ENCODE data around the gene AIPL1. TPM values are rescaled to one million over a fixed set of nuclear protein-coding genes. Genes with fewer than 3 reads are reported as not detected.
A peak's percentile ranks its signal among the peaks of the same experiment; 100 is the strongest.

The AIPL1 gene
- total and polyA plus RNA-seq, 2 of the 13 experiments (the other 11 are each of a cell fraction or from before 2014, with no cell fraction given) = not detected

DNA sequence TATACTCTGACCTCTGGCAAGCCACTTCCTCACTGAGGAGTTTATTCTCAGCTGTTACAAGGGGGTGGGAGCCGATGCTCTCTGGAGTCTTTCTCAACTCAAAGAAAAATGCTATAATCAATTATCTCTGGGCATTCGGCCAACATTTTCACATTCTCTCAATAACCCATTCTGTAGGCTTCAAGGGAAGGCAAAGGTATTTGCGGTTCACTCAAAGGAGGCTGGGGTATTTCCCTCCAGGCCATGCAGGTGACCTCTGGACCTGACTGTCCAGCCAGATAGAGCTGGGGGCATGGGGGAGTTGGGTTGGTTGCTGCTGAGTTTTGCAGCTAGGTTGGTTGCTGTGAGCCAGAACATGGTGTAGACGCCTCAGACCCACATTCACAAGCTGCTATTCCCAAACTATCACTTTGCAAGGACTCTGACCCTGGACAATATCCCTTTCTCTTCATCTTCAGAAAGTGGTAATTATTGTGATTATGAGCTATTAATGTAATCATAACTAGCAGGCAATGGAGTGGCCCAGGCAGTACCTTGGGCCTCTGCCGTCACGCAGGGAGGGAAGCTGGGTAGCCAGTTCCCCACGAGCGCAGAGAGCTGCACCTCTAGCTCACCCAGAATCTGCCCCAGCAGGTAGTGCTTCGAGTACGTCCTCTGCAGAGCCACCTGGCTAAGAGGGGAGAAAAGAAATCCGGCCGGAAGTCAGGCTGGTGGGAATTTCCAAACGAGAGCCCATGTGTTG, 42.1 kb downstream of the AIPL1 start (continued):
- TF ChIP-seq NFKB2 (CRISPR knock-in tag; IDR thresholded peaks at IDR 0.05; ENCODE audit: borderline replicate concordance) (peak; percentile 43; the same call in 1 of the 2 replicates), MZF1 (CRISPR knock-in tag; IDR thresholded peaks at IDR 0.05; ENCODE audit: borderline replicate concordance) (no peak), NR2F1 (CRISPR knock-in tag; IDR thresholded peaks at IDR 0.05) (peak; percentile 13 to 57; a peak in 2 of 4 replicates), HNF4A (CRISPR knock-in tag; IDR thresholded peaks at IDR 0.05) (peak; percentile 85), HMGXB3 (CRISPR knock-in tag; IDR thresholded peaks at IDR 0.05; ENCODE audit: borderline replicate concordance) (0 out of 2 replicates have a peak, but pooled peaks have one; percentile 42), ATF1 (CRISPR knock-in tag; IDR thresholded peaks at IDR 0.05) (no peak), ZNF768 (CRISPR knock-in tag; IDR thresholded peaks at IDR 0.05) (no peak), ZNF44 (CRISPR knock-in tag; IDR thresholded peaks at IDR 0.05) (no peak), MAZ (IDR thresholded peaks at IDR 0.05; ENCODE audit: borderline replicate concordance, low read depth, low read length) (no peak), MAZ (CRISPR knock-in tag; IDR thresholded peaks at IDR 0.05; ENCODE audit: low read depth) (no peak), HMG20A (CRISPR knock-in tag; IDR thresholded peaks at IDR 0.05; ENCODE audit: borderline replicate concordance) (no peak), RXRA (CRISPR knock-in tag; IDR thresholded peaks at IDR 0.05) (peak; percentile 71; the same call in 1 of the 2 replicates), ZNF326 (CRISPR knock-in tag; IDR thresholded peaks at IDR 0.05; ENCODE audit: borderline replicate concordance) (no peak), TCF7 (IDR thresholded peaks at IDR 0.05; ENCODE audit: low read depth) (peak; percentile 66), ZNF891 (CRISPR knock-in tag; IDR thresholded peaks at IDR 0.05) (peak; percentile 30; the same call in 1 of the 2 replicates), NCOA5 (CRISPR knock-in tag; IDR thresholded peaks at IDR 0.05) (no peak), GABPA (IDR thresholded peaks at IDR 0.05; ENCODE audit: low read depth, low read length) (no peak), GABPA (CRISPR knock-in tag; IDR thresholded peaks at IDR 0.05; ENCODE audit: low read depth) (peak; percentile 67), ZNF7 (CRISPR knock-in tag; IDR thresholded peaks at IDR 0.05) (no peak), ZNF567 (CRISPR knock-in tag; IDR thresholded peaks at IDR 0.05; ENCODE audit: borderline replicate concordance) (no peak), JDP2 (CRISPR knock-in tag; IDR thresholded peaks at IDR 0.05; ENCODE audit: borderline replicate concordance) (no peak)
- TF ChIP-seq, protein P1, sequence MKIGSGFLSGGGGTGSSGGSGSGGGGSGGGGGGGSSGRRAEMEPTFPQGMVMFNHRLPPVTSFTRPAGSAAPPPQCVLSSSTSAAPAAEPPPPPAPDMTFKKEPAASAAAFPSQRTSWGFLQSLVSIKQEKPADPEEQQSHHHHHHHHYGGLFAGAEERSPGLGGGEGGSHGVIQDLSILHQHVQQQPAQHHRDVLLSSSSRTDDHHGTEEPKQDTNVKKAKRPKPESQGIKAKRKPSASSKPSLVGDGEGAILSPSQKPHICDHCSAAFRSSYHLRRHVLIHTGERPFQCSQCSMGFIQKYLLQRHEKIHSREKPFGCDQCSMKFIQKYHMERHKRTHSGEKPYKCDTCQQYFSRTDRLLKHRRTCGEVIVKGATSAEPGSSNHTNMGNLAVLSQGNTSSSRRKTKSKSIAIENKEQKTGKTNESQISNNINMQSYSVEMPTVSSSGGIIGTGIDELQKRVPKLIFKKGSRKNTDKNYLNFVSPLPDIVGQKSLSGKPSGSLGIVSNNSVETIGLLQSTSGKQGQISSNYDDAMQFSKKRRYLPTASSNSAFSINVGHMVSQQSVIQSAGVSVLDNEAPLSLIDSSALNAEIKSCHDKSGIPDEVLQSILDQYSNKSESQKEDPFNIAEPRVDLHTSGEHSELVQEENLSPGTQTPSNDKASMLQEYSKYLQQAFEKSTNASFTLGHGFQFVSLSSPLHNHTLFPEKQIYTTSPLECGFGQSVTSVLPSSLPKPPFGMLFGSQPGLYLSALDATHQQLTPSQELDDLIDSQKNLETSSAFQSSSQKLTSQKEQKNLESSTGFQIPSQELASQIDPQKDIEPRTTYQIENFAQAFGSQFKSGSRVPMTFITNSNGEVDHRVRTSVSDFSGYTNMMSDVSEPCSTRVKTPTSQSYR (CRISPR knock-in tag; IDR thresholded peaks at IDR 0.05; ENCODE audit: borderline replicate concordance) = peak; percentile 62; the same call in 1 of the 2 replicates
- TF ChIP-seq, protein P2, sequence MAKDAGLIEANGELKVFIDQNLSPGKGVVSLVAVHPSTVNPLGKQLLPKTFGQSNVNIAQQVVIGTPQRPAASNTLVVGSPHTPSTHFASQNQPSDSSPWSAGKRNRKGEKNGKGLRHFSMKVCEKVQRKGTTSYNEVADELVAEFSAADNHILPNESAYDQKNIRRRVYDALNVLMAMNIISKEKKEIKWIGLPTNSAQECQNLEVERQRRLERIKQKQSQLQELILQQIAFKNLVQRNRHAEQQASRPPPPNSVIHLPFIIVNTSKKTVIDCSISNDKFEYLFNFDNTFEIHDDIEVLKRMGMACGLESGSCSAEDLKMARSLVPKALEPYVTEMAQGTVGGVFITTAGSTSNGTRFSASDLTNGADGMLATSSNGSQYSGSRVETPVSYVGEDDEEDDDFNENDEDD (CRISPR knock-in tag; IDR thresholded peaks at IDR 0.05; ENCODE audit: borderline replicate concordance) = peak; percentile 77; the same call in 1 of the 2 replicates
